GM15510 (cell line): ENCODE measurements around the gene HID1.

Source experiments
- POLR2A ChIP-seq: IDR thresholded peaks from 3 replicates; pipeline ENCODE4 v1.6.1; 2011; ENCODE audit warnings: borderline replicate concordance; ENCODE audit not compliant: insufficient read length; ENCODE audit errors: extremely low read depth

HID1 gene

GRCh38 chr17:74925242-74925641, 47.3 kb downstream of the HID1 start:
- TF ChIP-seq POLR2A = no peak

GRCh38 chr17:74924250-74924948, 48.2 kb downstream of the HID1 start, which contains the start of gene OTOP2:
OTOP2 (plus strand) TSS chr17:74924273; CDS start chr17:74924633, 360 bp downstream.
- no peak for TF ChIP-seq POLR2A

- no peak for TF ChIP-seq POLR2A
Observed at GRCh38 chr17:74923538-74924249, 48.9 kb downstream of the HID1 start.

- no peak for TF ChIP-seq POLR2A
Observed at GRCh38 chr17:74922694-74923537, 49.6 kb downstream of the HID1 start, which contains the start of gene USH1G. USH1G (minus strand) TSS chr17:74923255; CDS start chr17:74923073, 182 bp downstream.

GRCh38 chr17:74922172-74922571, 50.4 kb downstream of the HID1 start:
- no peak for TF ChIP-seq POLR2A

- TF ChIP-seq POLR2A = no peak
Observed at GRCh38 chr17:74921769-74922168, 50.8 kb downstream of the HID1 start.

GRCh38 chr17:74921026-74921681, 51.4 kb downstream of the HID1 start:
- TF ChIP-seq POLR2A = no peak

- no peak for TF ChIP-seq POLR2A
Observed at GRCh38 chr17:74920642-74921025, 51.9 kb downstream of the HID1 start.

- TF ChIP-seq POLR2A = no peak
Observed at GRCh38 chr17:74920306-74920620, 52.3 kb downstream of the HID1 start.

GRCh38 chr17:74919440-74920305, 52.9 kb downstream of the HID1 start:
- no peak for TF ChIP-seq POLR2A

- TF ChIP-seq POLR2A = no peak
Observed at GRCh38 chr17:74918906-74919305, 53.7 kb downstream of the HID1 start.

GRCh38 chr17:74917430-74917829, 55.1 kb downstream of the HID1 start:
- no peak for TF ChIP-seq POLR2A

GRCh38 chr17:74916851-74917199, 55.7 kb downstream of the HID1 start:
- no peak for TF ChIP-seq POLR2A
